GM21390 (cell line): ENCODE data around the gene FTO.
"Not testable (repeated sequence)": the region's sequence is repeated elsewhere in the genome, so short reads cannot be mapped to it uniquely, and the experiment has no call there.

Experiments
- ATAC-seq: cut with Tn5 transposase; IDR thresholded peaks from one replicate; pipeline ENCODE4 v1.9.1; 2021; ENCODE audit not compliant: unreplicated experiment

FTO gene

DNA sequence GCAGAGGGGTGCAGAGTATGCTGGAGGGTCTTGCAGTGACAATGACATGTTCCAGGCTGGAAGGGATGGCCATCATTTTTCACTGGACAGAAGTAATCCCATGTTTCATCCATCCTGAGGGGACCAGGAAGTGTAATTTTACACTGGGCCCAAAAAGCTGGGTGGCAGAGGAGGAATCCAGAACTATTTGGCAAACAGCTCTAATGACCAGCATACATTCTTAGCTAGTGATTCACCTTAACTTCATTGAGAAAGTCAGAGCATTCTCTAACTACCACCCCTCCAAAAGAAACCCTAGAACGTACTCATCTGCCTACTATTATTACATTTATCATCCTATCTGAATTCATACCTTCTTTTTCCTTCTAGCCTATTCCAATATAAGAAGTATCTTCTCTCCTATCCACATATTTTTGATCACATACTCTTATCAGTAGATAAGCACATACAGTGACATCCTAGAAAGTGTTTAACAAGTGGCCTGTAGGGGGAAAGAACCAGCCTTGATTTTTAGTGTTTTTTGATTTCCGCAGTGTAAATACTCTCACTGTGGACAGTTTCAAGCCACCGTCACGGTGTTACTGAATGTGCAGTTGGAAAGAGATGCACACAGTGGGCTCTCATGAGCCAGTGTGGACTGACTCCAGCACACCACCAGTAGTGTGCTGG lies 118.1 kb downstream of the FTO start:
- no peak for ATAC-seq

DNA sequence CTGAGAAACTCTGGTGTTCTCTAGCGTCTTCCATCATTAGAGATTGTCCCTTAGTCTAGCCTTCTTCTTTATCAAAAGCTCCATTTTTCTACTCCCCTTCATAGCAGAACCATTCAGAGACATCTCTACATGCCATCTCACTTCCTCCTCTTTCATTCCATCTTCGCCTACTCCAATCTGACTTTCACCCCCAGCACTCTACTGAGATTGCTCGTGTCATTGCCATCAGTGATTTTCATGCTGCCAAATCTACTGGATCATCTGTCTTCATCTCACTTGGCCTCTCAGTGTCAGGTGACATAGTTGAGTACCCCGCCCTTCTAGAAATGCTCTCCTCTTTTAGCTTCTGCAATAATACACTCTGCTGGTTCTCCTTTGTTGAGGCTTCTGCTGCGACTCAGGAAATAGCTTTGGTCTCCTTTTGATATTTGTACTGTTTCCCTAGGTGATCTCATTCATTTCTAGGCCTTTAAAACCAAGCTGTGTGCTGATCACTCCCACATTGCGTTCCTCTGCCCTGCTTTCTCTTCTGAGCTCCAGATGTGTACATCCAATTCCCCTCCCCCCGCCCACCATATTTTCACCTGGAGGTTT lies 119.1 kb downstream of the FTO start:
- ATAC-seq, result peak; percentile 63

DNA sequence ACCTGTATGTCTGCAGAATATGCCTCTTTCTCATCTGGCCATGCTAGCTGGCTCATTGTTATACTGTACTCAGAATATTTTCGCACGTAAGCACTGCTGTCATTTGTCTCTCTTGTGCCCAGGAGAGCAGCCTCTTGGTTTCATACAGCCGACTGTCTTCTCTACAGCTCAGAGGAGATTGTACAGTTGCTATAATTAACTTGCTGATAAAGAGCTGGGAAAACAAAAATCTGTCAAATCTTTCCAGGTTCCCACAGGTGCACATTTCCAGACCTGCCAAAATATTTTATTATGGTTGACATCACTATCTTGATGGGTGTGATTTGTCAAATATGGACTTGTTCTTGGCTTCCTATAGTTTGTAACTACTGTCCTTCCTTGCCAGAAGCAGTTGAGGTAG lies 122.7 kb downstream of the FTO start:
- ATAC-seq, result no peak

DNA sequence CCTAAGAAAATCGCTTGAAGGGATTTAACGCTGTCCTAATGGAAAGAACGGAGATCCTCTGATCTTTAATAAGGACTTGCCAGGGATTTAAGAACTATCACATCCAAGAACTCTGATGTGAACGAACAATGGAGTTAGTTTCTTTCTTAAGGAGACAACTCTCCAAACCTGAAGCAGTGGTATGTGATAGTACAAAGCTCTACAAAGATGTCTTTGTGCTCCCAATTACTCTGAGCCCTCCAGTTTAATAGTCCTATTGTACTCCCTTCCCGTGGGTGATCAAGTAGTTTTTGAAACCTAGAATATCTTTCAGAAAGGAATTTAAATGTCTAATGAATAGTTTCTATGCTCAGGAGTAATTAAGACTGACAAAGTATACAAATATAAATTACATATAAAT lies 123.8 kb downstream of the FTO start:
- ATAC-seq, result no peak

DNA sequence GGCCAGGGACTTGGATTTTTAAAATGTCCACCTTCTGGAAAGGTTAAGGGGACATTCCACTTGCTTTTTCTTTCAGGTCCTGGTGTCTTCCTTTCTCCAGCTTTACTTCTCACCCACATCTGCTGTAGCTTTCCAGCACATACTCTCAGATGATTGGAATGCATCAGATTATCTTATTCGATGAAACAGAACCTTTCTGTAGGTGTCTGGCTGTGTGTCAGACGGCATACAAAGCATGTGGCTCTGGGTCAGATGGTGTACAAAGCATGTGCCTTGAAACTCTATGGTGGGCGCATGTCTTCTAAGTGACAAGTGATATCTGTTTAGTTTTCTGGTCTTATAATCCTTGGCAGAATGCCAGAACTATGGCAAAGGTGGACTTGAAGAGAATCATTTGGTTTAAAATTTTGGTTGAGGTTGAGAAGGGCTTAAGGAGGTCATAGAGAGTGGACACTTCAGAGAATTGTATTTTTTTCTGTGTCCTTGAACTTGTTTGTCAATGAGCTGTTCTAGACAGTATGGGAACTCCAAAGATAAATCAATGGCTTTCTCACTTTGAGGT lies 125.3 kb downstream of the FTO start:
- ATAC-seq, result no peak

DNA sequence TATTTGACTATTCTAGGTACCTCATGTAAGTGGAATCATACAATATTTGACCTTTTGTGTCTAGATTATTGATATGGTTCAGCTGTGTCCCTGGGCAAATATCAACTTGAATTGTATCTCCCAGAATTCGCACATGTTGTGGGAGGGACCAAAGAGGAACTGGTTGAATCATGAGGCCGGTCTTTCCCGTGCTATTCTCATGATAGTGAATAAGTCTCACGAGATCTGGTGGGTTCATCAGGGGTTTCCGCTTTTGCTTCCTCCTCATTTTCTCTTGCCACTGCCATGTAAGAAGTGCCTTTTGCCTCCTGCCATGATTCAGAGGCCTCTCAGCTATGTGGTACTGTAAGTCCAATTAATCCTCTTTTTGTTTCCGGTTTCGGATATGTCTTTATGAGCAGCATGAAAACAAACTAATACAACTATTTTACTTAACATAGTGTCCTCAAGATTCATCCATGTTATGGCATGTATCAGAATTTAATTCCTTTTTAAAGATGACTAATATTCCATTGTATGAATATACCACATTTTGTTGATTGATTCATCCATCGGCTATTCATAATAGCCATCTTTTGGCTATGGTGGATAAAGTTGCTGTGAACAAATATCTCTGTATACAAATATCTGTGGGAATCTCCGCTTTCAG lies 129.1 kb downstream of the FTO start:
- ATAC-seq, result no peak

DNA sequence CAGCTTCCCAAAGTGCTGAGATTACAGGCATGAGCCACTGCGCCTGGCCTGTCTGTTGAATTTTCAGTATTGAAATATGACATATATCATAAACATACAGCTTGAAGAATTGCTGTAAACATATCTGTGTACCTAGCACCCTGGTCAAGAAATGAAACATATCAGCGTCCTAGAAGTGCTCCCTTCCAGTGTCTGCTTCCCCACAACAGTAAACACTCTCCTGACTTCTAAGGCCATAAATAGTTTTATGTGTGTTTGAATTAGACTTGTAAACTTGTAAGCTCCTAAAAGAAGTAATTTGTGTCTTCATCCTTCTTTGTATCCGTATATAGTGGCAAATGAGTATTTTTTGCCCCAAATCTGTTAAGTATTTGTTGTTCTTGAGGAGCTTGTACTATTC lies 132.2 kb downstream of the FTO start:
- ATAC-seq, result no peak

DNA sequence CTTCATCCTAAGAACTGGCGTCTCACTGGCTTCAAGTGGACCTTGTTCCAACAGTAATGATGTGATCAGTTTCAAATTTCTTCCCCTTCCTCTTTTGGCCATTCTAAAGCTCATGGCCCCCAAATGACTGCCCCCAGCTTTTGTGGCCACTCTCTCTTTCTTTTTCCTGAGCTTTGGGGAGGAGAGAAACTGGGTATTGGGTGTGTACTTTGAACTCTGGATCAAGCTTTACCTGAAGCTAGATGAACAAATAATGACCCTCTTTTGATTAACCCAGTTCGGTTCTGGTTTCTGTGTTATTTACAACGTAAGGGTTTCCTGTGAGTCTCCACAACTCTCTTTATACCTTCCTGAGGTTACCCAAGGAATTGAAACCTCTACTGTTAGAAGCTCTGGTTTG lies 132.7 kb downstream of the FTO start:
- ATAC-seq, result no peak

DNA sequence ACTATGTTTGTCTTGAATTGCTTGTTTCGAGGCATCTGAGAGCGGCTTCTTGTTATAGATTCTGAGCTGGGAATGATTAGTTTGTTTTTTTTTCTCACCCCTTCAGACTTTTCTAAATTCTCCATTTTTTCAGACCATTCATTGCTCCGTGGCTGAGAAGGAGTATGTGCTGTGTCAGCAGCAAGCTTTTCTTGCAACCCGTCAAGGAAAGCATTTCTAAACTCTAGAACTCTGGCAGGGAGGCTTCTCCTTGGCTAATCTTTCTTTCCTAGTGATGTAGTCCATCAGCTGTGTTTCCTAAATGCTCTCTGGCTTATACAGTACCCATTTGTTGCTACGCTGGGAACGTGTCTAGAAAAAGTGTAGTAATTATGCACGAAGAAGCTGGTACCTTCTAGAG lies 133.5 kb downstream of the FTO start:
- no peak for ATAC-seq

DNA sequence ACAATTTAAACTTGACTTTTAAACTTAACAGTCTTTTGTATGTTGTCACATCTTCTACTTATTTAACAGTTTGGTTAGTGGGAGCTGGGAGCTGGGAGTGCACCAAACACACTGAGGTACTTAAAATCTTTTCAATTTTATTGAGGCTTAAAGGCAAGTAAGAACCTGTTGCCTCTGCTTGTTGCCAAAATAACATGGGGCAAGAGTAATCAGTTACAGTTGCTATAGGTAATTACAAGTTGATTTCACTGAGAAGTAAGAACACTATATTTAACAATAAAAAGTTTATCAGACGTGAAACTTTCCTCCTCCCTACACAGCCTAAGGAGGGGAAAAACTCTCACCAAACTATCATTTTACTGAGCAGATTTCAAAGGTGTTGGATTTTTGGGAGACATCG lies 135.2 kb downstream of the FTO start:
- no peak for ATAC-seq

DNA sequence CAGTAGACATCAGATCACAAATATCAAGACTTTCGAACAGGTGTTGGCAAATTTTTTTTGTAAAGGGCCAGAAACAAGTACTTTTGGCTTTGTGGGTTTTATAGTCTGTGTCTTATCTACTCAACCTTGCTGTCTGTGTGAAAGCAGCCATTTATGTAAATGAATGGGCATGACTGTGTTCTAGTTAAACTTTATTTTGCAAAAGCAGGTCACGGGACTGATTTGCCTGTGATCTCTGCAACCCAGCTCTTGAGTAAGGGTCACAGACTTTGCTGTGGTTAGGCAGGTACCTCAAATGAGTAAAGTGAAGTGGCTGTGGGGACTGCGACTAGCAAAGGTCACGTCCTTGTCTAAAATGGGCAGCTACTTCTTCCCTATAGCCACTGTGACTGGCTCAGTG lies 136.5 kb downstream of the FTO start:
- ATAC-seq, result peak; percentile 86

DNA sequence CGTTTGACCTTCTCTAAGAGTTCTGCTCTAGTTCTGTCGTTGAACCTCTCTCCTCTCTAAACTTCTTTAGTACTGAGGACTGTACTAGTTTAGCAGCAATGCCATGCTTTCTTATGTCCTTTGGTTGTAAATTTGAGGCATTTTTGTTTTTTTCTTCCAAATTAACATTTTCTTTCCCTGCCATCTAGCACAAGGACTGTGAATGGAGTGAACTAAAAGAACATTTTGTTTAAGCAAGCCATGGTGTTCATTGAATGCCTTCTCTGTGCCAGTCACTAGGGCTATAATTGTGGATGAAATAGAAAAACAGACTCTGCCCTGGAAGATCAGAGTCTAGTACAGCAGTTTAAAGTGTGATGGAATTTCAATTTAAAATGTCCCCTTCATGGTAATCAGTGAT lies 137.9 kb downstream of the FTO start:
- no peak for ATAC-seq

DNA sequence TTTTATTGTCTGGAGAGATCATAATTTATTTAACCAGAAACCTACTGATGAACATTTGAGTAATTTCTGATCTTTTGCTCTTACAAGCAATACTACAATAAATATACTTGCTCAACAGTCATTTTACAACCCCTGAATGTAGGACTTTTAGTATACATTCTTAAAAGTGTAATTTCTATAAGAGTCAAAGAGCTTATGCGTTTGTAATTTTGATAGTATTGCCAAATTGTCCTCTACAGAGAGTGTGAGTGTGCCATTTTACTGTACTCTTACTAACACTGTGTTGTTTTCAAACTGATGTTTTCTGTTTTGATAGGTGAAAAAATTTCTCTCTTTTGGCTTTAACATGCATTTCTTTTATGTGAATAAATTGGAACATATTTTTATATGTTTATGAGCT lies 139.1 kb downstream of the FTO start:
- ATAC-seq, result no peak

DNA sequence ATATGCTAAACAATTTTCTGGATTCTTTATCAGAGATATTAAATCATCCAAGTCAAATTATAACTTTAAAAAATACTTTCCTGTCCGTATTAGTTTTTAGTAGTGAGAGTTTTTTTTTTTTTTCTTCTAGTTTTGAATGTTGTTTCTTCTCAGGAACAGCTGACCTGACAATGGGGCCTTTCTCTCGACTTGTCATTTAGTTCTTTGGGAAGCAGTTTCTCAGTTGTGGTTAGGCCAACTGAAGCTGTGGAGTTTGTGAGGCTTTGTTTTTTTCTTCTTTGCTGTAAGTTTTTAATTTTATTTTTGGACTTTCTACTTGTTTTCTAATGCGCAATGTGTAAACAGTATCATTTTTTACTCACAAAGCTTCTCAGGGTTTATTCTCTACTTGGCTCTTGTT lies 140.8 kb downstream of the FTO start:
- ATAC-seq, result no peak

DNA sequence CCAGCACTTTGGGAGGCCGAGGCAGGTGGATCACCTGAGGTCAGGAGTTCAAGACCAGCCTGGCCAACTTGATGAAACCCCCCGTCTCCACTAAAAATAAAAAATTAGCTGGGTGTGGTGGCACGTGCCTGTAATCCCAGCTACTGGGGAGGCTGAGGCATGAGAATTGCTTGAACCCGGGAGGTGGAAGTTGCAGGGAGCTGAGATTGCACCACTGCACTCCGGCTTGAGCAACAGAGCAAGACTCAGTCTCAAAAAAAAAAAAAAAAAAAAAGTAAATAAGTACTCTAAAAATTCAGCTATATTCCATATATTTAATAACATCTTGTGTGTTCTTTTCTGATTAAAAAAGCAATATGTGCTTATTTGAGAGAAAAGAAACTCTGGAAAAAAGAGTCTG lies 142.6 kb downstream of the FTO start:
- ATAC-seq, result not testable (repeated sequence)

DNA sequence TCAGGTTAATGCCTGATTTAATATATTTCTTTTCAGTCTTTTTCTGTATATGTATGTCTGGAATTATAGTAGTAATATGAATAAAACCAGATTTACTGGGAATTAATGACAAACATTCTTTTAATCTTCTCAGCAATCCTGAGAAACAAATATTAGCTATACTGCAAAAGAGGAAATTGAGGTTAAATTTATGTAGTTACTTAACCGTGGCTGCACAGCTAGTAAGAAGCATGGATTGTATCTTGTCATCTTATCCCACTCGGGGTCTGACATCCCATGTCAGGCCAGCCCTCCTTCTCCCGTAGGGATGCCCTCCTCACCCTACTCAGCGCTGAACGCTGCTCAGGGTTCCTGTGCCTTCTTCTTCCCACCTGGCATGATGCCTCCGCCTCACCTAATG lies 143.0 kb downstream of the FTO start:
- no peak for ATAC-seq

DNA sequence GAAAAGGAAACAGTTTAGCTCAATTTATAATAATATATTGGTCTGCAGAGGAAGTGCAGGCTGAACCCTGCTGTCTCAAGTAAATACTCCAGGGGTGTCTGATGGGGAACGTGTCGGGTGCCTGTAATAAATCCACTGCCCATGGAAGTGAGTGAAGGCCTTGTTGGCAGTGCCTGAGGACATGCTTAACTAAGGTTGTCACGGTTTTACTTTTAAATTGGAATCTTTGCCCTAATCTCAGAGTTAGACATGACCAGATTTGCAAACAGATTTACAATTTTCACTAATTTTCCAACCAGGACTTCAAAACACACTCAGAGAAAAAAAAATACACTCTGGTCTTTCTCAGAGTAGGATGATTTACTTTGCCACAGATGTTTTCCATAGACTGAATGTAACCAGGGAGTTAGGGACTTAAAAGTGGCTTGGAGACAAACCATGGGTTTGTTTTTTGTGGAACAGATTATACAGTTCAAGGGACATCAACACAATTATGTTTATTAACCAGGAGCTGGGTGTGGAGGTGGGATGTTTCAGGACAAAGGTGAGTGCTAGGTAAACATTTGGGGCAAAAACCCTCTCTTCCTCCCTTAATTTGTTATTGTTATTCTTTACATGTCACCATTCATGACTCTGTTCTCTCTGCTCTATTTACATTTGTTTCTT lies 144.5 kb downstream of the FTO start:
- no peak for ATAC-seq

DNA sequence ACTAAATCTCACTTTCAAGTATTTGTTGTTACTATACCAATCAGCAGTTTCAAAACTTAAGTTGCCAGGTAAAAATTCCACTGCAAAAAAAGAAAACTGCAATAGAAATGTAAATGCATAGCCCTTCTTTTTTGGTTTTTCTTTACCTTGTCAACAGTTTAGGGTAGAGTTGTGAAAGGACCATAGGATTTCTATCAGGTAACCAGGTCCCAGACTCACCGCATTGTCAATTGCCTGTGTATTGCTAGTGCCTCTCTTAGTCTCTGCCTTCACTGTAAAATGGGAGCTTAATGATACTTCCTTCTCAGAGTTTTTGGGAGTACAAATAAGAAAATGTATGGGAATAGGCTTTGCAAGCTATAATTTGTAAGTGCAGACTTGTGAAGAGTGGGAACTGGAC lies 145.0 kb downstream of the FTO start:
- no peak for ATAC-seq

DNA sequence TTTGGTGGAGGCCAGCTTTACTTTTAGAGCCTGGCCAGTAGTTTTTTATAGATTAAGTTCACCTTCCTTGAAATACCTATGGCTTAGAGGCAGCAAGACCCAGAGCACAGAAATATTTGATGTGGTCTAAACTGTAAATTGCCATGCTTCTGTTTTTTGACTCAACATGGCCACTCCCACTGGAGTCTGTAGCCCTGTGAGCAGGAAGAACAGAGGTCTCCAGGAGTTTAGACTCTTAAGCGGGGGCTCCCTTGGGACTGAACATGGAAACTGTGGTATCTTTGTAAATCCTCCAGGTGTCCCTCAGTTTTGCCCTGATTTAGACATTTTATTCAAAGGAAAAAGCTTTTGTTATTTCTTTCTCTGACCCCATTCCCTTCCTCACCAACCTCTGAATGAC lies 145.6 kb downstream of the FTO start:
- ATAC-seq, result peak; percentile 48

DNA sequence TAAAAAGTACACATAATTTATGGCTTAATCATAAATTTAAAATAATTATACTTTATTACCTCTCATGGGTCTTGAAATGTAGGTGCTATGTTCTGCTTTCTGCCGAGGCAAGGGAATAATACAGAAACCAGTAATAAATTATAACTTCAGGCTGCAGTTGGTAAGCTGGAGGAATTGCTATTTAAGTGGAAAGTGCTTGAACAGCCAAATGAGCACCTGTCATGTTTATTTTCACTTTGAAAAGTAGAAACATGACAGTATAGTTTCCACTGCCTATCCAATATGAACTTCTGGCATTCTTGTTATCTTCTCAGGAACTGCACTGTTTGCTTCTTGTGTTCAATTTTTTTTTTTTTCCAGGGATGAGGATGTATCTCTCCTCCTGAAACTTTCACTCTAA lies 146.0 kb downstream of the FTO start:
- ATAC-seq, result no peak

DNA sequence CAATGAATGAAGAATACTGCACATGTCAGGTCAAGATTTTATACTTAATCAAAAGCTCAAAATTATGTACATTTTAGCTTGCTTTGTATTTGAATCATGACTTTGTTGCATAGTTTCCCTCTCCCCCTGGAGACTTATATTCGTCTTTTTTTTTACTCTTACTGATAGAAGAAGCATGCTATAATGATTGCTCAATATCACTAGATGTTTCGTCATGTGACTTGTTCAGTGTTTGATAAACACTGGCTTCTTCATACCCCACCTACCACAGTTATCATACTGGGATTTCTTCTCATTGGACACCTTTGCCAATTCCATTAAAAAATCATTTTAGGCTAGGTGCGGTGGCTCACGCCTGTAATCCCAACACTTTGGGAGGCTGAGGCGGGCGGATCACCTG lies 148.7 kb downstream of the FTO start:
- no peak for ATAC-seq

DNA sequence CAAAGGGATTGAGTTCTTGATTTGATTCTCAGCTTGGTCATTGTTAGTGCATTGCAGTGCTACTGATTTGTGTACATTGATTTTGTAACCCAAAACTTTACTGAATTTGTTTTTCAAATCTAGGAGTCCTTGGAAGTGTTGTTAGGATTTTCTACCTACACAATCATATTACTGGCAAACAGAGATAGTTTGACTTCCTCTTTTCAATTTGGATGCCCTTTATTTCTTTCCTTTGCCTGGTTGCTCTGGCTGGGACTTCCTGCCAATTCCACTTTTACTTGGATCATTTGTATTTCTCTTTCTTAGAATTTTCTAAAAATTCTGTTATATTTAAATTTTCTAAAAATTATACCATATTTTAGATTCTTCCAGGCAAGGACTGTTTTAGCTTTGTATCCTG lies 151.1 kb downstream of the FTO start:
- no peak for ATAC-seq
